Measurements from ENCODE around the gene HOXD9.

HOXD9 gene

GRCh38 chr2:176171351-176172006 is 49.0 kb downstream of the HOXD9 start:
- no peak for DNase-seq

- no peak for DNase-seq
Observed at GRCh38 chr2:176172007-176172894, 49.7 kb downstream of the HOXD9 start.

GRCh38 chr2:176172895-176173566 is 50.5 kb downstream of the HOXD9 start:
- DNase-seq = no peak

GRCh38 chr2:176173567-176174381 is 51.3 kb downstream of the HOXD9 start:
- DNase-seq = no peak

- no peak for DNase-seq
Observed at GRCh38 chr2:176174382-176174823, 51.9 kb downstream of the HOXD9 start.

All from inflammatory macrophage treated with lipopolysaccharide for 1 hour (primary cell).